WTC11 (cell line): ENCODE results near the gene FGFRL1.

Source experiments
- ATF1 ChIP-seq: sonication (generic); formaldehyde crosslinking; IDR thresholded peaks from 2 replicates; pipeline ENCODE4 v1.8.1; 2023; ENCODE audit warnings: mild to moderate bottlenecking, moderate library complexity, missing genetic modification reagents
- CREM ChIP-seq: sonication (generic); formaldehyde crosslinking; IDR thresholded peaks from 2 replicates; pipeline ENCODE4 v1.8.1; 2022; ENCODE audit warnings: mild to moderate bottlenecking, missing genetic modification reagents, moderate library complexity
- FOXJ3 ChIP-seq: sonication (generic); formaldehyde crosslinking; IDR thresholded peaks from 2 replicates; pipeline ENCODE4 v1.9.0; 2021; ENCODE audit warnings: missing genetic modification reagents, mild to moderate bottlenecking, borderline replicate concordance
- GABPB1 ChIP-seq: sonication (generic); formaldehyde crosslinking; IDR thresholded peaks from 2 replicates; pipeline ENCODE4 v1.8.1; 2023; ENCODE audit warnings: mild to moderate bottlenecking, missing genetic modification reagents
- NFYB ChIP-seq: sonication (generic); formaldehyde crosslinking; conservative IDR thresholded peaks from 2 replicates; pipeline ENCODE4 v1.8.0; 2022; ENCODE audit warnings: low read depth, missing genetic modification reagents
- SOX15 ChIP-seq: fragments of 250-450 bp; sonication (Bioruptor Pico); IDR thresholded peaks from 2 replicates; pipeline ENCODE4 v1.9.0; 2021; ENCODE audit warnings: mild to moderate bottlenecking
- SP1 ChIP-seq: sonication (generic); formaldehyde crosslinking; conservative IDR thresholded peaks from 2 replicates; pipeline ENCODE4 v1.8.1; 2022; ENCODE audit warnings: missing genetic modification reagents
- TCF7 ChIP-seq: sonication (generic); formaldehyde crosslinking; IDR thresholded peaks from 2 replicates; pipeline ENCODE4 v1.8.0; 2022; ENCODE audit warnings: mild to moderate bottlenecking, low read depth, missing genetic modification reagents, moderate library complexity
- ZNF121 ChIP-seq: sonication (generic); formaldehyde crosslinking; IDR thresholded peaks from 2 replicates; pipeline ENCODE4 v1.8.0; 2023; ENCODE audit warnings: missing genetic modification reagents
- ZNF138 ChIP-seq: sonication (generic); formaldehyde crosslinking; conservative IDR thresholded peaks from 2 replicates; pipeline ENCODE4 v1.8.1; 2022; ENCODE audit warnings: mild to moderate bottlenecking, moderate library complexity, missing genetic modification reagents
- TF ChIP-seq, protein P1 (sequence below): sonication (generic); formaldehyde crosslinking; IDR thresholded peaks from 2 replicates; pipeline ENCODE4 v1.8.1; 2022; ENCODE audit warnings: mild to moderate bottlenecking, missing genetic modification reagents, moderate library complexity, borderline replicate concordance
- TF ChIP-seq, protein P2 (sequence below): fragments of 200-600 bp; IDR thresholded peaks from 2 replicates; pipeline ENCODE4 v1.8.0; 2022; ENCODE audit warnings: antibody characterized with exemption
- TF ChIP-seq, protein P3 (sequence below): sonication (generic); formaldehyde crosslinking; IDR thresholded peaks from 2 replicates; pipeline ENCODE4 v1.8.1; 2023; ENCODE audit warnings: mild to moderate bottlenecking, missing genetic modification reagents, moderate library complexity

DNA sequence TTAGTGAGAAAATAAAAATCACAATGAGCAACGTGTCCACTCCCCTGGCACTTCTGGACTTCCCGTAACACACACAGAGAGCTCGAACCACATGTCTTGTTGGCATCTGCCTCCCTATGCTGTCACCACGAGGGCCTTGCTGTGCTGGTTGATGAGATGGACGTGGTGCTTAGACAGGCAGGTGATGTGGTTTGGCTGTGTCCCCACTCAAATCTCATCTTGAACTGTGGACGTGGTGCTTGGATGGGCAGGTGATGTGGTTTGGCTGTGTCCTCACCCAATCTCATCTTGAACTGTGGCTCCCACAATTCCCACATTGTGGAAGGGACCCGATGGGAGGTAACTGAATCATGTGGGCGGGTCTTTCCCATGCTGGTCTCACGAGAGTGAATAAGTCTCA, 40.0 kb downstream of the FGFRL1 start:
- TF ChIP-seq SOX15 (CRISPR knock-in tag) = no peak
- TF ChIP-seq, protein P1, sequence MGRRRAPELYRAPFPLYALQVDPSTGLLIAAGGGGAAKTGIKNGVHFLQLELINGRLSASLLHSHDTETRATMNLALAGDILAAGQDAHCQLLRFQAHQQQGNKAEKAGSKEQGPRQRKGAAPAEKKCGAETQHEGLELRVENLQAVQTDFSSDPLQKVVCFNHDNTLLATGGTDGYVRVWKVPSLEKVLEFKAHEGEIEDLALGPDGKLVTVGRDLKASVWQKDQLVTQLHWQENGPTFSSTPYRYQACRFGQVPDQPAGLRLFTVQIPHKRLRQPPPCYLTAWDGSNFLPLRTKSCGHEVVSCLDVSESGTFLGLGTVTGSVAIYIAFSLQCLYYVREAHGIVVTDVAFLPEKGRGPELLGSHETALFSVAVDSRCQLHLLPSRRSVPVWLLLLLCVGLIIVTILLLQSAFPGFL (CRISPR knock-in tag) = no peak
- TF ChIP-seq SP1 (CRISPR knock-in tag) = no peak
- TF ChIP-seq TCF7 = no peak
- no peak for TF ChIP-seq ATF1 (CRISPR knock-in tag)
- TF ChIP-seq, protein P2, sequence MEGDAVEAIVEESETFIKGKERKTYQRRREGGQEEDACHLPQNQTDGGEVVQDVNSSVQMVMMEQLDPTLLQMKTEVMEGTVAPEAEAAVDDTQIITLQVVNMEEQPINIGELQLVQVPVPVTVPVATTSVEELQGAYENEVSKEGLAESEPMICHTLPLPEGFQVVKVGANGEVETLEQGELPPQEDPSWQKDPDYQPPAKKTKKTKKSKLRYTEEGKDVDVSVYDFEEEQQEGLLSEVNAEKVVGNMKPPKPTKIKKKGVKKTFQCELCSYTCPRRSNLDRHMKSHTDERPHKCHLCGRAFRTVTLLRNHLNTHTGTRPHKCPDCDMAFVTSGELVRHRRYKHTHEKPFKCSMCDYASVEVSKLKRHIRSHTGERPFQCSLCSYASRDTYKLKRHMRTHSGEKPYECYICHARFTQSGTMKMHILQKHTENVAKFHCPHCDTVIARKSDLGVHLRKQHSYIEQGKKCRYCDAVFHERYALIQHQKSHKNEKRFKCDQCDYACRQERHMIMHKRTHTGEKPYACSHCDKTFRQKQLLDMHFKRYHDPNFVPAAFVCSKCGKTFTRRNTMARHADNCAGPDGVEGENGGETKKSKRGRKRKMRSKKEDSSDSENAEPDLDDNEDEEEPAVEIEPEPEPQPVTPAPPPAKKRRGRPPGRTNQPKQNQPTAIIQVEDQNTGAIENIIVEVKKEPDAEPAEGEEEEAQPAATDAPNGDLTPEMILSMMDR = no peak
- TF ChIP-seq ZNF138 (CRISPR knock-in tag) = no peak
- no peak for TF ChIP-seq ZNF121 (CRISPR knock-in tag)
- no peak for TF ChIP-seq CREM (CRISPR knock-in tag)
- TF ChIP-seq, protein P3, sequence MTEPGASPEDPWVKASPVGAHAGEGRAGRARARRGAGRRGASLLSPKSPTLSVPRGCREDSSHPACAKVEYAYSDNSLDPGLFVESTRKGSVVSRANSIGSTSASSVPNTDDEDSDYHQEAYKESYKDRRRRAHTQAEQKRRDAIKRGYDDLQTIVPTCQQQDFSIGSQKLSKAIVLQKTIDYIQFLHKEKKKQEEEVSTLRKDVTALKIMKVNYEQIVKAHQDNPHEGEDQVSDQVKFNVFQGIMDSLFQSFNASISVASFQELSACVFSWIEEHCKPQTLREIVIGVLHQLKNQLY (CRISPR knock-in tag) = no peak
- TF ChIP-seq GABPB1 (CRISPR knock-in tag) = no peak
- no peak for TF ChIP-seq NFYB (CRISPR knock-in tag)
- no peak for TF ChIP-seq FOXJ3 (CRISPR knock-in tag)
